Common myeloid progenitor, CD34-positive (primary cell): ENCODE data around the gene ELL2.
"Not testable (repeated sequence)": the region's sequence is repeated elsewhere in the genome, so short reads cannot be mapped to it uniquely, and the experiment has no call there.

Source experiments
- CTCF ChIA-PET: fragments of 350-600 bp; sonication (Branson Sonifier 250); formaldehyde crosslinking; loops from one replicate; lab custom pipeline; 2021; ENCODE audit warnings: antibody characterized with exemption; lab: Charles Lee
- POLR2A ChIA-PET: fragments of 350-600 bp; sonication (Branson Sonifier 250); formaldehyde crosslinking; loops from one replicate; lab custom pipeline; 2021; ENCODE audit warnings: antibody characterized with exemption; lab: Charles Lee
- DNase-seq, 3 donors: peaks; one replicate each; pipeline versions ENCODE4 v3.0.0 to v3.0.0-alpha.2; 2013
- H3K27ac ChIP-seq, 2 experiments: 1 replicate in 1 of 2; 2 replicates in 1 of 2; pipeline ENCODE4 v1.7.0; 2013; ENCODE audit warnings: inconsistent platforms in 2 of 2, low read length in 2 of 2, mild to moderate bottlenecking in 2 of 2, low read depth in 1 of 2, moderate library complexity in 1 of 2; ENCODE audit not compliant: severe bottlenecking in 2 of 2, insufficient read depth in 1 of 2, poor library complexity in 1 of 2
- H3K27me3 ChIP-seq, 5 experiments: replicated peaks in 2 of 5; 1 replicate in 3 of 5; 2 replicates in 2 of 5; pipeline versions ENCODE4 v1.6.1 to v1.7.0; 2013; ENCODE audit warnings: low read length in 4 of 5, mild to moderate bottlenecking in 2 of 5, moderate library complexity in 2 of 5, inconsistent platforms in 1 of 5; ENCODE audit not compliant: insufficient read depth in 5 of 5, control insufficient read depth in 4 of 5
- H3K36me3 ChIP-seq, 4 experiments: 1 replicate in 2 of 4; 2 replicates in 2 of 4; pipeline versions ENCODE4 v1.6.1 to v1.7.0; 2013; ENCODE audit warnings: low read length in 3 of 4, control low read depth in 1 of 4, mild to moderate bottlenecking in 1 of 4; ENCODE audit not compliant: control insufficient read depth in 4 of 4, insufficient read depth in 4 of 4
- H3K4me1 ChIP-seq, 4 experiments: 1 replicate in 3 of 4; 2 replicates in 1 of 4; pipeline versions ENCODE4 v1.6.1 to v1.7.1; 2013; ENCODE audit warnings: low read length in 3 of 4, mild to moderate bottlenecking in 3 of 4, control low read depth in 1 of 4, inconsistent platforms in 1 of 4, moderate library complexity in 1 of 4; ENCODE audit not compliant: control insufficient read depth in 4 of 4, insufficient read depth in 4 of 4; ENCODE audit errors: control extremely low read depth in 1 of 4
- H3K4me3 ChIP-seq, 7 experiments: 1 replicate in 4 of 7; 2 replicates in 3 of 7; pipeline versions ENCODE4 v1.5.1 to v1.7.0; 2013; ENCODE audit warnings: mild to moderate bottlenecking in 7 of 7, low read length in 6 of 7, moderate library complexity in 6 of 7, inconsistent platforms in 2 of 7, low read depth in 2 of 7, control low read depth in 1 of 7; ENCODE audit not compliant: insufficient read depth in 4 of 7, control insufficient read depth in 1 of 7; ENCODE audit errors: extremely low read depth in 1 of 7
- H3K9me3 ChIP-seq, 5 experiments: 1 replicate in 4 of 5; 2 replicates in 1 of 5; pipeline versions ENCODE4 v1.6.1 to v1.7.1; 2013; ENCODE audit warnings: low read length in 4 of 5, mild to moderate bottlenecking in 2 of 5, inconsistent platforms in 1 of 5, low read depth in 1 of 5, moderate library complexity in 1 of 5; ENCODE audit not compliant: control insufficient read depth in 4 of 5, insufficient read depth in 2 of 5; ENCODE audit errors: control extremely low read depth in 1 of 5
- WGBS: methylation state at CpG from one replicate; pipeline ENCODE4 v1.1.5; 2013; ENCODE audit not compliant: insufficient coverage; 5-methylcytosine and 5-hydroxymethylcytosine counted together

The ELL2 gene

DNA sequence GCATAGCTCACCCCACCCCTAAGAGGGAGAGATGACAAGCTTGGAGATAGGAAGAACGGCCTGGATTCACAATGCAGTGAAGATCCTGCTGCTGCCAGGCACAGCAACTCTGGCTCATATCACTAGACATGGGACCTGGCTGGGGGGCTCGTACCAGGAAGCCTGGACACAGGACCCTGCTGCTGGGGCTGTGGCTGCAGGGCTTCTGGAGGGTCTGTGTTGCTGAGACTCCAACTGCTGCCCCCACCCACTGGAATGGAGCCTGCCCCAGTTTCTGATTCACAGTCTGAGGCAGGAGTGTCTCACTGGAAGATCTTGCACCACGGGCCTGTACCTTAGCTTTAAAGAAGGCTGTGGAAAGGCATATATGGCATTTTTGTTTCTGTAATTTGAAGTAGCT, 108.2 kb downstream of the ELL2 start:
- Histone ChIP-seq H3K4me3 (no peak overlapping the region), H3K36me3 (no peaks in the 10 kb centered on the region), H3K9me3 (no peaks in the 10 kb centered on the region), H3K4me1 (peaks cover 0 to 3% (median 1%) of the 10 kb centered on the region in 4 experiments), H3K27me3 (no peaks in the 10 kb centered on the region), H3K27ac (no peak overlapping the region)
- DNase-seq: no peak
- ChIA-PET POLR2A (interaction anchor here (1.1 kb wide), 1 partner anchor 847 kb away, joined by 3 read pairs; no protein-coding TSS in a partner anchor), CTCF (interaction anchor here (1.0 to 22.7 kb wide), 11 partner anchors 8 to 748 kb away, joined by 3 to 430 read pairs (median 4); no protein-coding TSS in a partner anchor)
- WGBS: 93% methylated on average over 3 of the region's 3 CpGs

DNA sequence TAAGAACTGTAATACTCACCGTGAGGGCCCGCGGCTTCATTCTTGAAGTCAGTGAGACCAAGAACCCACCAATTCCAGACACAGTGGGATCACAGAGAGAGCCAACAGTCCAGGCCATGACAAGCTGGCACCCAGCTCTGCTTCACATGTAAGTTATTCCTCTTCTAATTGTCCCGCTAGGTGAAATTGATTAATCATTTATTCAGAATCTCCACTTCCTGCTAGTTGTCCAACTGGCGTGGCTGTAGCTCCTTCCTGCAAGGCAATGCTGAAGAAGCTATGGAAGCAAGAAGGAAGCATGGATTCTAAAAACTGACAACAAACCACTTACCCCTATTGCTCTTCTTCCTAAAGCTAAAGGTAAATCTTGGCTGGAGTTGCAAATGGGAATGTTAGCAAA, 109.1 kb downstream of the ELL2 start:
- no peaks in the 10 kb centered on the region for H3K4me1 ChIP-seq
- no peaks in the 10 kb centered on the region for H3K36me3 ChIP-seq
- WGBS: 100% methylated on average over 1 of the region's 5 CpGs
- no peaks in the 10 kb centered on the region for H3K27me3 ChIP-seq
- no peak for DNase-seq
- ChIA-PET POLR2A (interaction anchor here (1.1 kb wide), 1 partner anchor 848 kb away, joined by 3 read pairs; no protein-coding TSS in a partner anchor), CTCF (interaction anchor here (0.6 to 22.7 kb wide), 10 partner anchors 9 to 484 kb away, joined by 3 to 430 read pairs (median 4); no protein-coding TSS in a partner anchor)
- no peak overlapping the region for H3K4me3 ChIP-seq
- H3K27ac ChIP-seq: no peak overlapping the region
- H3K9me3 ChIP-seq: no peaks in the 10 kb centered on the region

- H3K36me3 ChIP-seq, H3K4me3 ChIP-seq, H3K9me3 ChIP-seq, H3K27ac ChIP-seq, DNase-seq, POLR2A ChIA-PET, H3K27me3 ChIP-seq, H3K4me1 ChIP-seq: not testable (repeated sequence)
- CTCF ChIA-PET: interaction anchor here (0.6 to 22.7 kb wide), 6 partner anchors 14 to 209 kb away, joined by 3 to 430 read pairs (median 3); no protein-coding TSS in a partner anchor
- 97% methylated on average over 17 of the region's 34 CpGs for WGBS
Measured at GRCh38 chr5:95851141-95851540, 110.5 kb downstream of the ELL2 start.

DNA sequence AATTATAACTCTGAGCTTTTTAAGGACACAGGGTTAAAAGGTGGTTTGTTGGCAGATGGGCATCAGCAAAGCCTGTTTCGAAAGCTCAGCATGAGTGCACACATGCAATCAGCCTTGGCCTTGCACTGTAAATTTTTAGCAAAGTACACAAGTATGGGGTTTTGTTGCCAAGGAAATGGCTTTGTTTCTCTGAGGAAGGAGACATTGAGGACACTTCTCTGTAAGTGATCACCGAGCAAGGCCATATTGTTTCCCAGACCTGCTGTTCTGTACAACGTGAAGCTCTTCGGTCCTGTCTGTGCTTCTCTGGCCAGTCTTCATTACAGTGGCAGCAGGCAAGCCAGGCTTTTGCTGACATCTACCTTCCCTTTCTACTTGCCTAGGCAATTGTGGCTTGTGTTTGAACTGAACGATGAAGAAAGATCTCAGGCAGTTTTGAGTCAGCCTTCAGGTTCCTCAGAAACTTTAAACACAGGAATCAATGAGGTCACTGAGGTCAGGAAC, 111.2 kb downstream of the ELL2 start:
- Histone ChIP-seq H3K27me3 (no peaks in the 10 kb centered on the region), H3K36me3 (no peaks in the 10 kb centered on the region), H3K4me3 (no peak overlapping the region), H3K9me3 (no peaks in the 10 kb centered on the region), H3K27ac (no peak overlapping the region), H3K4me1 (peaks cover 0 to 3% (median 0%) of the 10 kb centered on the region in 4 experiments)
- no peak for DNase-seq
- ChIA-PET POLR2A (no interaction called here), CTCF (interaction anchor here (0.6 to 22.7 kb wide), 12 partner anchors 14 to 487 kb away, joined by 3 to 430 read pairs (median 4); partner anchors contain the start of gene GLRX)
- 97% methylated on average over 5 of the region's 5 CpGs for WGBS

GRCh38 chr5:95848701-95849100, 113.0 kb downstream of the ELL2 start:
- CTCF ChIA-PET: interaction anchor here (0.8 to 22.7 kb wide), 15 partner anchors 8 to 491 kb away, joined by 3 to 430 read pairs (median 5); partner anchors contain the start of gene GLRX
- Histone ChIP-seq H3K4me1 (peaks cover 4 to 11% (median 7%) of the 10 kb centered on the region in 4 experiments), H3K27ac (no peak overlapping the region), H3K36me3 (no peaks in the 10 kb centered on the region), H3K9me3 (no peaks in the 10 kb centered on the region), H3K27me3 (no peaks in the 10 kb centered on the region), H3K4me3 (no peak overlapping the region)
- WGBS: 96% methylated on average over 3 of the region's 3 CpGs
- DNase-seq: no peak
- POLR2A ChIA-PET: no interaction called here

- no peaks in the 10 kb centered on the region for H3K27me3 ChIP-seq
- no peaks in the 10 kb centered on the region for H3K9me3 ChIP-seq
- H3K27ac ChIP-seq: no peak overlapping the region
- no CpG with 5 or more reads among the region's 1 CpG for WGBS
- H3K36me3 ChIP-seq: no peaks in the 10 kb centered on the region
- CTCF ChIA-PET: interaction anchor here (1.0 to 22.7 kb wide), 15 partner anchors 13 to 482 kb away, joined by 3 to 430 read pairs (median 5); partner anchors contain the start of genes GLRX and RFESD
- POLR2A ChIA-PET: interaction anchor here (0.8 kb wide), 1 partner anchor 24 kb away, joined by 4 read pairs; no protein-coding TSS in a partner anchor
- DNase-seq: no peak
- peaks cover 11 to 25% (median 21%) of the 10 kb centered on the region in 4 experiments for H3K4me1 ChIP-seq
- H3K4me3 ChIP-seq: no peak overlapping the region
Measured at GRCh38 chr5:95847261-95847592, 114.4 kb downstream of the ELL2 start.

- no peaks in the 10 kb centered on the region for H3K9me3 ChIP-seq
- no peak overlapping the region for H3K4me3 ChIP-seq
- no peaks in the 10 kb centered on the region for H3K27me3 ChIP-seq
- WGBS: 91% methylated on average over 4 of the region's 7 CpGs
- no peaks in the 10 kb centered on the region for H3K36me3 ChIP-seq
- no peak overlapping the region for H3K27ac ChIP-seq
- peak; percentile 71 to 85 (median 77) for DNase-seq
- peaks cover 13 to 31% (median 26%) of the 10 kb centered on the region in 4 experiments for H3K4me1 ChIP-seq
- CTCF ChIA-PET: interaction anchor here (0.6 to 22.7 kb wide), 26 partner anchors 8 to 490 kb away, joined by 3 to 430 read pairs (median 4); partner anchors contain the start of genes GLRX and RFESD
- POLR2A ChIA-PET: no interaction called here
Measured at GRCh38 chr5:95846554-95847260, 114.9 kb downstream of the ELL2 start.
